ENCODE results near the gene CMYA5. TPM values are rescaled to one million over a fixed set of nuclear protein-coding genes. Genes with fewer than 3 reads are reported as not detected.

Gene CMYA5
- total and polyA plus RNA-seq, 9 donors = 13.7 to 65.6 (median 41.5) TPM

GRCh38 chr5:79791843-79792242 lies 102.2 kb downstream of the CMYA5 start:
- H3K4me1 ChIP-seq (ENCODE audit: insufficient read depth) = no peaks in the 10 kb centered on the region
- no peaks in the 10 kb centered on the region for H3K9me3 ChIP-seq
- H3K4me3 ChIP-seq = no peak overlapping the region
- no peak overlapping the region for H3K27ac ChIP-seq
- TF ChIP-seq CTCF (IDR thresholded peaks at IDR 0.05) = no peak
- TF ChIP-seq EP300 (IDR thresholded peaks at IDR 0.05) = no peak
- TF ChIP-seq POLR2A (IDR thresholded peaks at IDR 0.05) = no peak
- intact Hi-C loops (cut with DNase I) = no loop called here
- no peaks in the 10 kb centered on the region for H3K27me3 ChIP-seq
- no peak for DNase-seq
- no peaks in the 10 kb centered on the region for H3K36me3 ChIP-seq
- WGBS, 3 donors = 91 to 97% (median 96%) methylated on average over 3 of the region's 3 CpGs

GRCh38 chr5:79792463-79792862 lies 102.8 kb downstream of the CMYA5 start:
- no peak for DNase-seq
- intact Hi-C loops (cut with DNase I) = no loop called here
- no peaks in the 10 kb centered on the region for H3K4me1 ChIP-seq (ENCODE audit: insufficient read depth)
- no peak overlapping the region for H3K27ac ChIP-seq
- H3K9me3 ChIP-seq = no peaks in the 10 kb centered on the region
- no peaks in the 10 kb centered on the region for H3K27me3 ChIP-seq
- TF ChIP-seq POLR2A (IDR thresholded peaks at IDR 0.05) (no peak), EP300 (IDR thresholded peaks at IDR 0.05) (no peak), CTCF (IDR thresholded peaks at IDR 0.05) (no peak)
- no peak overlapping the region for H3K4me3 ChIP-seq
- H3K36me3 ChIP-seq = no peaks in the 10 kb centered on the region

- no peak overlapping the region for H3K4me3 ChIP-seq
- peaks cover 6% of the 10 kb centered on the region for H3K4me1 ChIP-seq (ENCODE audit: insufficient read depth)
- no peaks in the 10 kb centered on the region for H3K9me3 ChIP-seq
- no peak overlapping the region for H3K27ac ChIP-seq
- 90 to 93% (median 90%) methylated on average over 7 of the region's 7 CpGs for WGBS, 3 donors
- H3K36me3 ChIP-seq = no peaks in the 10 kb centered on the region
- no peak for TF ChIP-seq POLR2A (IDR thresholded peaks at IDR 0.05)
- TF ChIP-seq EP300 (IDR thresholded peaks at IDR 0.05) = no peak
- TF ChIP-seq CTCF (IDR thresholded peaks at IDR 0.05) = no peak
- no peaks in the 10 kb centered on the region for H3K27me3 ChIP-seq
- no peak for DNase-seq
- intact Hi-C loops (cut with DNase I) = no loop called here
These were observed 103.7 kb downstream of the CMYA5 start for GRCh38 chr5:79793304-79793703.

GRCh38 chr5:79793722-79794121 lies 104.1 kb downstream of the CMYA5 start:
- Histone ChIP-seq H3K27ac (no peak overlapping the region), H3K4me3 (no peak overlapping the region), H3K4me1 (ENCODE audit: insufficient read depth) (peaks cover 8% of the 10 kb centered on the region), H3K36me3 (no peaks in the 10 kb centered on the region), H3K27me3 (no peaks in the 10 kb centered on the region), H3K9me3 (no peaks in the 10 kb centered on the region)
- no peak for DNase-seq
- TF ChIP-seq CTCF (IDR thresholded peaks at IDR 0.05) (no peak), POLR2A (IDR thresholded peaks at IDR 0.05) (no peak), EP300 (IDR thresholded peaks at IDR 0.05) (no peak)
- intact Hi-C loops (cut with DNase I) = no loop called here

GRCh38 chr5:79794347-79794746 lies 104.7 kb downstream of the CMYA5 start:
- intact Hi-C loops (cut with DNase I) = no loop called here
- H3K27me3 ChIP-seq = no peaks in the 10 kb centered on the region
- H3K36me3 ChIP-seq = no peaks in the 10 kb centered on the region
- 91 to 97% (median 92%) methylated on average over 3 of the region's 3 CpGs for WGBS, 3 donors
- no peak for DNase-seq
- no peak overlapping the region for H3K27ac ChIP-seq
- TF ChIP-seq EP300 (IDR thresholded peaks at IDR 0.05) (no peak), CTCF (IDR thresholded peaks at IDR 0.05) (no peak)
- no peaks in the 10 kb centered on the region for H3K9me3 ChIP-seq
- no peak overlapping the region for H3K4me3 ChIP-seq
- peaks cover 10% of the 10 kb centered on the region for H3K4me1 ChIP-seq (ENCODE audit: insufficient read depth)

Data from ovary (tissue), 9 donors.